Measurements from ENCODE around the gene AFDN.

AFDN gene

GRCh38 chr6:167817729-167818128 lies 9.0 kb upstream of the AFDN start:
- no peak for DNase-seq (ENCODE audit: low read depth, low spot score)

GRCh38 chr6:167819576-167819975 lies 7.1 kb upstream of the AFDN start:
- DNase-seq (ENCODE audit: low read depth, low spot score) = no peak

- no peak for DNase-seq (ENCODE audit: low read depth, low spot score)
Observed at GRCh38 chr6:167820681-167821080, 6.0 kb upstream of the AFDN start.

GRCh38 chr6:167824591-167825331 lies 1.9 kb upstream of the AFDN start:
- DNase-seq (ENCODE audit: low read depth, low spot score) = no peak

GRCh38 chr6:167825332-167826229 lies 1.1 kb upstream of the AFDN start:
- DNase-seq (ENCODE audit: low read depth, low spot score) = no peak

- DNase-seq (ENCODE audit: low read depth, low spot score) = no peak
Observed at GRCh38 chr6:167826230-167826895, 348 bp upstream of the AFDN start.

- DNase-seq (ENCODE audit: low read depth, low spot score) = no peak
Observed at GRCh38 chr6:167827583-167828324, 1.0 kb downstream of the AFDN start.

- DNase-seq (ENCODE audit: low read depth, low spot score) = no peak
Observed at GRCh38 chr6:167828325-167828956, 1.7 kb downstream of the AFDN start.

GRCh38 chr6:167829513-167829912 lies 2.8 kb downstream of the AFDN start:
- no peak for DNase-seq (ENCODE audit: low read depth, low spot score)

- DNase-seq (ENCODE audit: low read depth, low spot score) = no peak
Observed at GRCh38 chr6:167831281-167831828, 4.6 kb downstream of the AFDN start.

- DNase-seq (ENCODE audit: low read depth, low spot score) = no peak
Observed at GRCh38 chr6:167832497-167833395, 6.0 kb downstream of the AFDN start.

- DNase-seq (ENCODE audit: low read depth, low spot score) = no peak
Observed at GRCh38 chr6:167833396-167833763, 6.7 kb downstream of the AFDN start.

GRCh38 chr6:167835260-167835659 lies 8.5 kb downstream of the AFDN start:
- no peak for DNase-seq (ENCODE audit: low read depth, low spot score)

- DNase-seq (ENCODE audit: low read depth, low spot score) = no peak
Observed at GRCh38 chr6:167836721-167837120, 10.0 kb downstream of the AFDN start.

- no peak for DNase-seq (ENCODE audit: low read depth, low spot score)
Observed at GRCh38 chr6:167838207-167838748, 11.6 kb downstream of the AFDN start.

GRCh38 chr6:167839343-167839742 lies 12.6 kb downstream of the AFDN start:
- no peak for DNase-seq (ENCODE audit: low read depth, low spot score)

GRCh38 chr6:167839755-167840154 lies 13.0 kb downstream of the AFDN start:
- DNase-seq (ENCODE audit: low read depth, low spot score) = no peak

- DNase-seq (ENCODE audit: low read depth, low spot score) = no peak
Observed at GRCh38 chr6:167840160-167840525, 13.4 kb downstream of the AFDN start.

GRCh38 chr6:167840526-167841179 lies 13.9 kb downstream of the AFDN start:
- DNase-seq (ENCODE audit: low read depth, low spot score) = no peak
